ENCODE data around the gene SLC26A4.
A peak's percentile ranks its signal among the peaks of the same experiment; 100 is the strongest.

The SLC26A4 gene

GRCh38 chr7:107661081-107661864, 645 bp downstream of the SLC26A4 start:
- DNase-seq (ENCODE audit: low spot score) = no peak

GRCh38 chr7:107661865-107662379, 1.3 kb downstream of the SLC26A4 start:
- no peak for DNase-seq (ENCODE audit: low spot score)

DNA sequence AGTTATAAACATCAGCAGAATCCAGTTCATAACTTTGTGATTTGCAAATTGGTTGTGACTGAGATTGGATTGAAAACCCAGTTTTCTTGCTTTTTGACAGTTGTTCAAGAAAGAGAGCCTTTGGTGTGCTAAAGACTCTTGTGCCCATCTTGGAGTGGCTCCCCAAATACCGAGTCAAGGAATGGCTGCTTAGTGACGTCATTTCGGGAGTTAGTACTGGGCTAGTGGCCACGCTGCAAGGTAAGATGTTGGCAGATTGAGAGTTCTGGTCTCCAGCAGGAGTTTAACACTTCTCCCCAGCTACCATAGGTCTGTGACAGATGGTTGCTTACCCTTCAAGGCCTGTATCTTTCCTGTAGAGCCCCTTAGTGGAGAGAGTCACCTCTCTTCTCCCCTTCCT, 2.6 kb downstream of the SLC26A4 start:
- no peak for DNase-seq (ENCODE audit: low spot score)

GRCh38 chr7:107666790-107667189, 6.2 kb downstream of the SLC26A4 start:
- DNase-seq (ENCODE audit: low spot score) = no peak

- no peak for DNase-seq (ENCODE audit: low spot score)
Measured at GRCh38 chr7:107667341-107667740, 6.7 kb downstream of the SLC26A4 start.

DNA sequence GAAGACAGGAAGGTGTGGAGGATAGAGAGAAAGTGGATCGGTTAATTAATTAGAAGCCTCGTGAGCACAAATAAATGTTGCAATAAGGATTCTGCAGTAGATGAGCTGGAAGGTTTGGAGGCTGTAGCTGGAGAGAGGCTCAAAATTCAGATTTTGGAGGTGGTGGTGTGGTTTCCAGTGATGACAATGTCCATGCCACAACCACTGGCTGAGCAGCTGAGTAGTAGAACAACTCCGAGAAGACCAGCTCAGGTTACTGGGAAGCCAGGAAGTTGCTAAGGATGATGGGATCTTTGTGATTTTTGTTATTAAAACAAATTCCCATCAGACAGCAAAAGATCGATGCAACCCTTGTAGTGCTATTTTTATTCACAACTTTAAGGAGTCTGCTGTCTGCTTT, 7.7 kb downstream of the SLC26A4 start:
- no peak for DNase-seq (ENCODE audit: low spot score)

- DNase-seq (ENCODE audit: low spot score) = no peak
Measured at GRCh38 chr7:107672183-107672582, 11.6 kb downstream of the SLC26A4 start.

DNA sequence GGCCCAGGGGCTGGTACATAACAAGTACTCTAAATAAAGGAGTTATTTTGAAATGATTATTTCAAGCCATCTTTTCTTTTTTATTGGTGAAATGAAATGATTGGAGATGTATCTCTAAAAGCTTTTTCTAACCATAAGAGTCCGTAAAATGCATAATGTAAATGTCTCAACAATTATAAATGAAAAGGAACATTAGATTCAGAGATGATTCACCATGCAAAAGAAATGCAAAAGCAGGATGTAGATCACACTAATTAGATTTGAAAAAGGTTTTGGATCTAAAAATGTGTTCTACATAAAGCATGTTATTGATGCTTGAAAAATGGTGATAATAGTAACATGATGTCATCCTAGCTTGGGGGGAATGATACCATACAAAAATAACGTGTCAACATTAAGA, 15.6 kb downstream of the SLC26A4 start:
- DNase-seq (ENCODE audit: low spot score) = no peak

DNA sequence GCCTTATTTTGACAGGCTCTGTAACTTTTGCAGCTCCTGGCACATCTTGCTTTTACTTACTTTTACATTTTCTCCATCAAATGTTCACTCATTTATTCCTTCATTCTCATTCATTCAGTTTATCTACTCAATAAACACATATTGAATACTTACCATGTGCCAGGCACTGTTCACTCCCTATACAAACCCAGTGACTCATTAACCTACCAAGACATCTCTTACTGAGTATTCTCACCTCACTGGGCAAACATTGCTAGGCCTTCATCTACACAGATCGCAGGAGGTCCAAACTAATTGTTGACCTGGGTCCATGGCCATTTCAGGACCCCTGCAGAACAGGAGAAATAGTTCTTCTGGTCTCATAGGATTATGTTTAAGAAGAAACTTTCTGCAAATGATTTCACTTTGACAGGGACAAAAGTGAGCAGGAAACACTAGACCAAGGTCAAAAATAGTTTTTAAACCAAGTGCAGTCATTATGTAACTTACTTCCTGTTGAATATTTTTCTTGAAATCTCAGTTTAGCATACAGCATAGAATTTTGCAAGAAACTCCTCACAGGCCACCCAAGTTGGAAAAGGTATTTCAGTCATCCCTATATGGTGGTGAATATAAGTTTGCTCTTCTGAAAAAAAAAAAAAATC, 17.6 kb downstream of the SLC26A4 start:
- no peak for DNase-seq (ENCODE audit: low spot score)

DNA sequence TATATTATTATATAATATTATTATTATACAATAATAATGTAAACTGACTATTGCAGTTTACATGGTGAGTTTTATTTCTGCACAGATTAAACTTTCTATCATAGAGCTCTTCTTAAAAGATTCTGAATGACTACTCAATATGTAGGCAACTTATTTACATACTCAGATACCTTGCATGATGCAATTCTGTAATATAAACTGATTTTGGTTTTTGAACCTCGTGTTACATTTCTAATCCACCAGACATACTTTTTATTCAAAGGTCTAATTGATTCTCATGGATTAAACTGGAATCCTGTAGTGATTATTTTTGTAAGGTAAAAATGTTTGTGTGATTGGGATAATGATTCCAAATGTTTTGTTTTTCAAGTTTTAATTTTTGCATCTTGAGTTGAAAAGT, 19.9 kb downstream of the SLC26A4 start:
- no peak for DNase-seq (ENCODE audit: low spot score)

- no peak for DNase-seq (ENCODE audit: low spot score)
Measured at GRCh38 chr7:107682886-107683285, 22.3 kb downstream of the SLC26A4 start.

DNA sequence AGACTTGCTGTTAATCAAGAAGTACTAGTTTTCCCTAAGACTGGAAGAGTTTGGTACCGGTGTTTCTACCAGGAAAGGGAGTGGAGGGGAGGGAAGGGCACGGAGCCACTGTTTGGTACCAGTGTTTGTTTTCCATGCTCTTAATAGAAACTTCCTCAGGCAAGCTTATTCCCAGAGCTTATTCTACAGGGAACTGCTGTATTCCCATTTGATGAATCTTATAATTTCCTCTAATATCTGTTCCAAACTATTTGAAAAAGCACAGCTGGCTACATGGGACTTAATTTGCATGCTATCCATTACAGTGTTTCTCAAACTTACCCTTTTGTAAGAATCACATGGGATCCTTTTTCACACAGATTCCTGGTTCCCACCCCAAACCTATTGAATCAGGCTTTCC, 23.7 kb downstream of the SLC26A4 start:
- no peak for DNase-seq (ENCODE audit: low spot score)

GRCh38 chr7:107684947-107685463, 24.4 kb downstream of the SLC26A4 start:
- no peak for DNase-seq (ENCODE audit: low spot score)

DNA sequence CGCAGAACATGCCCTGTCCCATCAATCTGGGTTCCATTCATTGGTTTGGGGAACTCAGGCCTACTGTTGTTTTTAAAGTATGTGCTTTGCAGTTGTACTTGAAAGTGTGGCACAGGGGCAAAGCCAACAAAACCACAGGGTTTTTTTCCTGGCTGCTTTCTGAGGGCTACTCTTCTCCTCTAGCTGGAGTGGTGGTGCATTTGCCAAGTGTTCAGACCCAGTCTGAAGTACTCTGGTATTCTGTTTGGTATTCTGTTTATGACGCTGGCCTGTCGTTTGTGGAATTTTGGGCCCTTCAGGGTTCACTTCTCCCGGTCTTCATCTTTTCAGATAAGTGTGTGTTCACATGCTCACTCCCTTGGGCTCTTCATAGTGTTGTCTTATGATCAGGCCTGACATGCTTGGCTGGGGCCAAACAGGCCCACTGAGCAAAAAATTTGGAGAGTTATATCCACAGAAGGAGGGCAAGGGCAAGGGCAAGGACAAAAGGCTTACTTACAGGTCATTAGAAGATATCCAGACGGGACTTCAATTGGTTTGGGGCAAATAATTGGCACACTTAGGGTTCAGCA, 26.3 kb downstream of the SLC26A4 start:
- no peak for DNase-seq (ENCODE audit: low spot score)

GRCh38 chr7:107687656-107688055, 27.0 kb downstream of the SLC26A4 start:
- no peak for DNase-seq (ENCODE audit: low spot score)

DNA sequence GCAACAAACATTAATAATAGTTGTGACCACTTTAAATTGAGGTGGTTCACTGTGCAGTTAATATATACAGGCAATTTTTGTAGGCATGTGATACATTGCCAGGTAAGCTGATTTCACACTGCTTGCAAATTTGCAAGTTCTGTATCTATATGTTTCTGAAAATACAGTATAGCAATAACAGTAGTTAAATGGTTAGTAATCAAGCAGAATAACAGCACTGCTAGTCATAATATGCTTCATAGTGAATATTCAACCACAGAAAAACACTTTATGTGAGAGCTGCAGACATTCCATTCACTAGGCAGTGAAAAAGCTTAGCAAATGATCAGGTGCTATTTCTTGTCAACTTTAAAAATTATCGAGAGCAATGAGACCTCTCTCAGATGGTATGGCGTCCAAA, 28.9 kb downstream of the SLC26A4 start:
- no peak for DNase-seq (ENCODE audit: low spot score)

DNA sequence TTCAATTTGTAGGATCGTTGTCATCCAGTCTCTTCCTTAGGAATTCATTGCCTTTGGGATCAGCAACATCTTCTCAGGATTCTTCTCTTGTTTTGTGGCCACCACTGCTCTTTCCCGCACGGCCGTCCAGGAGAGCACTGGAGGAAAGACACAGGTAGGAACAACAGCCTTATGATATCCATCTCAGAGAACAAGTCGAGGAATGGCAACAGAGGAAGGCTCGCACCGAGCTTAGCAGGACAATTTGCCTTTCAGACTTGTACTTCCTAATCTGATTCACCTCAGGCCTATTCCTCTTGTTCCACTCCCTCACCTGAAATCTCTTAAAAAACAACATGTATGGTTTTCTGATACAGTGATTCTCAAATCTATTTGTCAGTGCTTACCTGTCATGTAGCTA, 29.5 kb downstream of the SLC26A4 start:
- no peak for DNase-seq (ENCODE audit: low spot score)

DNA sequence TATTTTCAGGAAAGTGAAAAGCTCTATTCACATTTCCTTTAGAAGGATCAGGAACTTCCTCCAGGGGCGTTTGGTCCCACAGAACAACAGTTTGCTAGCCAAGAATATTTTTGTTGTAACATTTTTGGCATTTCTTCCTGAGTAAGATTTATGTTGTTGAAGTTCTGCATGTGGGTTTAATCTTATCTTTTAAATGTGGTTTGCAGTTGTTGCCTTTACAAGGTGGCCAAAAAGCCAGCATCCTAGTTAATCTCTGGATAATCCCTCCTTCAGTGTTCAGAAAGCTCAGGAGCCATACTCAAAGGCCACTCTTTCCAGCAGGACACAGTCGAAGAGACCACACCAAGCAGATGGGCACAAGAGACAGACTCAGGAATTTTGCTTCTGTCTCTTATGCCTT, 30.0 kb downstream of the SLC26A4 start:
- peak; percentile 26 for DNase-seq (ENCODE audit: low spot score)

DNA sequence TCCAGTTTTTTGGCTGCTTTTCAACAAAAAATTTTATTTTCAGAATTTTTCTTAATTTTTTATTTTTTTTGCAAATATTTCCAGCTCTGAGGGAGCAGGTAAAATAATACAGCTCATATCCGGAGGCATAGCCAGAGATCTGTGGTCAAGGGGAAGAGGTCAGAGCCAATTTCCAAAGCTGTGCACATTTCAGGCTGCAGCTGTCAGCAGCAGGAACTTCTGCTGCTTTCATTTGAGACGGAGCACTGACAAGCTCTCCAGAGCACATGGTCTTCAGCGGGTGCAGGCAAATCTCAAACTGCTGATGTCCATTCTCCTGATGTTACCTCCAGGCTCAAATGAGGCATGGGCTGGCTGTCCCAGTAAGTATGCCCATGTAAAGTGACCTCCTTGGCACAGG, 31.1 kb downstream of the SLC26A4 start:
- DNase-seq (ENCODE audit: low spot score) = peak; percentile 32

- peak; percentile 48 for DNase-seq (ENCODE audit: low spot score)
Measured at GRCh38 chr7:107692501-107692900, 31.9 kb downstream of the SLC26A4 start.

DNA sequence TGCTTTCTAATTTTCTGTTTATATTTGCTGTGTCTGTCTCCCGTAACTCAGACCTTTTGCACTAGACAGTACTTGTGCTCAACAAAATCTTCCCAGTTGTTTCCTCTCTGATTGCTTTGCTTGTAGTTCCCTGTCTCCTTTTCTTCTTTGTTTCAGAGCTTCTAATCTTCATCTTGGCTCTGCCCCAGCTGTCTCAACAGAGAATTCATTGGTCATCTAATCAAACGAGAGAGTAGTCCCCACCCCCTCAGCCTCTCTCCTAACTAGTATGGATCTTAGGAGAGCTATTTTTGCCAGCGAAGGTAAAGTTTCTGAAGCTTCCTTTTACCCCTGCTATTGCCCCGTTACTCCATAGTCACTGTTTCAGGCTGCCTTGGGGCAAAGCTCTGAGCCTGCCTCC, 32.8 kb downstream of the SLC26A4 start:
- no peak for DNase-seq (ENCODE audit: low spot score)

DNA sequence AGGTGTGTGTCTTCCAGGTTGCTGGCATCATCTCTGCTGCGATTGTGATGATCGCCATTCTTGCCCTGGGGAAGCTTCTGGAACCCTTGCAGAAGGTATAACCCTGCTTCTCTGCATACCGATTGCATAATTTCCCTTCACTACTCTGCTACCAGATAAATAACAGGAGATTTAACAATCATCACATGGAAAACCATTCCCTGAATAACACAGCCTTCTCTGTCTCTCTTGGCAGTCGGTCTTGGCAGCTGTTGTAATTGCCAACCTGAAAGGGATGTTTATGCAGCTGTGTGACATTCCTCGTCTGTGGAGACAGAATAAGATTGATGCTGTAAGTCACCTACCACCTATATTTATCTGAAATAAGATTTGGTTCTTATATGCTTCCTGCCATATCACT, 33.8 kb downstream of the SLC26A4 start:
- peak; percentile 12 for DNase-seq (ENCODE audit: low spot score)

- DNase-seq (ENCODE audit: low spot score) = no peak
Measured at GRCh38 chr7:107696330-107696946, 35.8 kb downstream of the SLC26A4 start.
